Measurements from ENCODE around the gene TOE1. TPM values are rescaled to one million over a fixed set of nuclear protein-coding genes. Genes with fewer than 3 reads are reported as not detected.

TOE1 gene
- total RNA-seq, 1 experiment from 2014 or later: 28.3 TPM

Other genes with a start within 250 kb of the TOE1 start
- under 0.01 and 0.06 TPM in 2 replicates for gene ZSWIM5, start 133.6 kb upstream of the TOE1 start, total RNA-seq (2014; rRNA removed)
- gene HPDL, start 13.3 kb upstream of the TOE1 start, total RNA-seq (2014; rRNA removed): 0.23 and 0.51 TPM in 2 replicates
- gene MUTYH, start 270 bp downstream of the TOE1 start, total RNA-seq (2014; rRNA removed): 25.1 and 29.3 TPM in 2 replicates
- 0.77 and 1.3 TPM in 2 replicates for gene TESK2, start 151.0 kb downstream of the TOE1 start, total RNA-seq (2014; rRNA removed)
- 1.1 and 1.6 TPM in 2 replicates for gene CCDC163, start 159.9 kb downstream of the TOE1 start, total RNA-seq (2014; rRNA removed)
- 7.2 and 8.4 TPM in 2 replicates for gene MMACHC, start 160.1 kb downstream of the TOE1 start, total RNA-seq (2014; rRNA removed)
- 507 and 546 TPM in 2 replicates for gene PRDX1, start 181.7 kb downstream of the TOE1 start, total RNA-seq (2014; rRNA removed)
- gene AKR1A1, start 210.7 kb downstream of the TOE1 start, total RNA-seq (2014; rRNA removed): 64.3 and 67.5 TPM in 2 replicates
- gene NASP, start 243.9 kb downstream of the TOE1 start, total RNA-seq (2014; rRNA removed): 112 and 123 TPM in 2 replicates

Data from LHCN-M2 (cell line).